NCI-H2081 (cell line): Measurements from ENCODE around the gene PCYT2.

Experiments used
- DNase-seq, 2 experiments: peaks; one replicate each; lab custom pipeline; 2025; lab: John Stamatoyannopoulos, UW

The PCYT2 gene

DNA sequence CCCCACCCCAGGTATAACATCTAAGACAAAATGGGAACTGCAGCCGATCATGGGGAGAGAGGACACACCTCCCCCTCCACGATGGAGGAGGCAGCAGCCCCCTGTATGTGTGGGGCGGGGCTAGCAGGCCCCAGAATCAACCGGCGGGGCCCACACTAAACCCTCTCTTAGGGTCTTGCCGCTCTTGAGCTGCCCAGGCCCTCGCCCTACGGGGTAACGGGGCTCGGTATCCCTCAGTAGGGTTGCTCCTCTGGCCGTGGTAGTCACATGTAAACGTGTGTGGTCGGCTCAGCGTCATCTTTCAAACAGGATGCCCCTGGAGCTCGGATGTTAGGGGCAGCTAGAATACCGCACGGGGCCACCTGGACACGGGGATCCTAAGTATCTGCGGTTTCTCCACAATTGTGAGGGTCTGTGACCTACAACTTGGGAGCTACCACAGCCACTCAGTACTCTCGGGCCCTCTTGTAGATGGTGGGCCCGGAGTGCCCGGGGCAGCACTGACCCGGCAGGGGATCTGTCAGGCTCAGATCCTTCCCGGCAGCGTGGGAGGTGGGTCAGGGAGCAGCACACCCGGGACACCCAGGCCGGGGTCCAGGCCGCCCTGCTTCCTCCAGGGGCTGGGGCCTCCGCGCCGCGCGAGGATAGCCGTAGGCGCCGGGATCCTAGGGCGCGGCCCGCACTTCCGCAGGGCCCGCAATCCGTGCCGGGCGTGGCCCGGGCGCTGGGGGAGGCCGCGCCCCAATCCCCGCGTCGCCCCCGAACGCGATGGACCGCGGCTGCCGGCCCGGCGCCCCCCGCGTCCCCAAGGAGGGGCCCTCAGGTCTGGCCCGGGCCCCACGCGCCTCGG, 40.8 kb downstream of the PCYT2 start:
- DNase-seq = peak; percentile 28 to 53

DNA sequence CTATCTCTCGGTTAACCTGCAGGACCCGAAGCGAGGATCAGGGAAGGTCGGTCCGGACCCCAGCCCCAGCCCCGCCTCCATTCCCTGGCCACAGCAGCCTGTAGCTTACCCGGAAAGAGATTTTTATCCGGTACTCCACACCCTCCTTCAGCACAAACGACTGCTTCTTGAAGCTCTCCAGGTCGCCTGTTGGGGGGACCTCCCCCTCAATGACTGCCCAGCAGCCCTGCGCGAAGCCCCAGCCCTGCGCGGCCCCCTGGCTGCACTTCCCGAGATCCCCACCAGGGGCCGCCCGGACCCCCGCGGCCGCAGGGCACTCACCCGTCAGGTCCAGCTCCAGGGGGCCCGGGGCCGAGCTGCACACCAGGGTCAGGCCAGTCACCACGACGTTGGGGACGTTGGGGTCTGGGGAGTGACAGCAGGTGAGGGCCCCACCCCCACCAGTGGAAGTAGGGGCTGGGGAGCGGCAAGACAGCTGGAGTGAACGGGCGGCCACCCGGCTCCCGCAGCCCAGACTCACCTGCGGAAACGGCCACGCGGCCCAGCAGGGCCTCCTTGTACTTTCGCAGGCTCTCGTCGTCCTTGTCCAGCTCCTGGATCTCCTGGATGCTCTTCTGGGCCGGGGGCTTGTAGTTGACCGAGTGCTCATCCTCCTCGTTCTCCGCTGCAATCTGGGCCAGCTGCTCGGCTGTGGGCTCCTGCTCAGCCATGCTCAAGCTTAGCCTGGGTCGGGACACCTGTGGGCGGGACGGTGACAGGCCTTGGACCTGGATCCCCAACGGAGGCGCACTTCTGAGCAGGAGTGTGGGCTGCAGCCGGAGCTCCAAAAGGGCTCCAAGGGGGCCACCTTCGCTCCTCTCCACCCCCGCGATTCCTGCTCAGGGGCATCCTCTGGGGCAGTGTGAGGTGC, 41.7 kb downstream of the PCYT2 start:
- DNase-seq = peak; percentile 30 to 41

DNA sequence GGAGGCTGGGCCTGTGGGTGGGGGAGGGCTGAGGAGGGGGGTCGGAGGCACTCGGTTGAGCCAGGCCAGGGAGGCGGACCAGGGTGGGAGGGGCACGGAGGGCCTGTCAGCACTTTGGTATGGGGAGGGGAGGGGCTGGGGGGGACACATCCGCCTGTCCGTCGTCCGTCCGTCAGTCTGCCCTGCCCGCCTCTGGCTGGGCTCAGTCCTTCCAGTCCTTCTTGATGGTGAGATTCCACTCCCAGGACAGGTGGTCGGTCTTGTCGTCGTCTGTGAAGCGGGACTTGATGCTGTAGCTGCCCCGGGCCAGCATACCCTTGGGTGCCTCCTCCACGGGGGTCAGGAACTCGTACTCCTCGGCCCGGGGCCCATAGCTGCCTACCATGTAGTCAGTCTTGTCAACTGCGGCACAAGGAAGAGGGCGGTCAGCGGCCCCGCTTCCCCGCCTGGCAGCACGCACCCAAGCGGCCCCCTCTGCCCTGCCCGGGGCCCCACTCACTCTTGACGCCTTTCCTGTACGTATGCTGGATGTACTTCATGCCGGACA, 42.5 kb downstream of the PCYT2 start:
- DNase-seq = peak in 1 of 2 experiments; percentile 42

DNA sequence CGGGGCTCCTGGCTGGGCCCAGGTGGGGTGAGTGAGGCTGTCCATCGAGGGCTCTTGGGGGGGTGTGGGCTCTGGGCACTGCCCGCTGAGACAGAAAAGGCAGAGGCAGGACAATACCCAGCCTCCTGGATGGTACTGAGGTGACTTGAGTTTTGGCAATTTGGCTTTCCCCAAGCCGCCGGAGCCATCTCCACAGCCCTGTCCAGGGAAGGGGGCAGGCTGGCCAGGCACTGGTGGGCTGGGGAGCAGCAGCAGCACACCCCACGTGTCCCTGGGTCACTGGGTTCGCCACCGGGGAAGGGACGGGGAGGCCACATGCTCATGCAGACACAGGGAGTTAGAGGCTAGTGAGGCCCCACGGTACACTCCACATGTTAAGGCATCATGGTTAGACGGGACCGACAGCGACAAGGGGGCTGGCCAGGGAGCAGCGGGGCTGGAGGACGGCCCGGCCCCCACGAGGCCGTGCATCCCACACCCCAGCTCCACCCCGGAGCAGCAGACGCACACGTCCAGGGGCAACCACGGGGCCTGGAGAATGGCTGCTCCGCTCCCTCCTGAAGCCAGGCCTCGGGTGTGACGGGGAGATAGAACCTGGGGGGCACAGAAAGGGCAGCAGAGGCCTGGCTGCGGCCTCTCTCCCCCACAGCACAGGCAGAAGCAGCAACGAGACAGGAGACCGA, 43.1 kb downstream of the PCYT2 start:
- no peak for DNase-seq

DNA sequence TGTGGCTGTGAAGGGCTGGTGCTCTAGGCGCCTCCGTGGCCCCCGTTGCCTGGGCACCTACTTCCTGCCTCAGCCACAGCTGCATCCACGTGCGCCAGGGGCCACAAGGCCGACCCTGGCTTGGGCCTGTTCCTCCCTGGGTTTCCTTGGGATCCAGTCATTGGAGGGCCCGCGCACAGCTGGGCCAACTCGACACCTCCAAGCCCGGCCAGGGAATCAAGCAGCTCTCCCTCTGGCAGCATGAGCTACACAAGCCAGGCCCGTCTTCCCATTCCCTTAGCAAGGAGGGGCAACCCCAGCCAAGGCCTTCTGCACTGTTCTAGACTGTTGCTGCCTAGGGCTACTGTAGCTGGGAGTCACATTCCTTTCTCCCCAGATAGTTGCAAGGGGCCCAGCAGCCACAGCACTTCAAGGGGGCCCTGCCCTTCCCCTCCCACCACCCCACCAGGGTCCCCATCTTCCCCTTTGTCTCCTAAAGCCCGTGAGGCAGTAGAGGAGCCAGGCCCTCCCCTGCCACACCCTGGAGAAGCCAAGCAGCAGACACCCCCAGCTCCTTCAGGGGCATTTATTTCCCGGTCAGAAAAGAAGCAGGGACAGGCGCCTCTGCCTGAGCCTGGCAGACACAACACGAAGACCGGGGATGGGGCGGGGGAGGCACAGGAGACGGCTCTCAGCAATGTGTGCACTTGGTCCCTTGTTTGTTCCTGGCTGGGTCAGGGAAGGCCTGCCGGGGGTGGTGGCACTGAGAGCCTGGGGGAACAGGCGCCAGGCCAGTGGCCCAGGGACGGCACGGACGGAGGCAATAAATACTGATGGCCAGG, 43.8 kb downstream of the PCYT2 start:
- DNase-seq = peak; percentile 30 to 57

DNA sequence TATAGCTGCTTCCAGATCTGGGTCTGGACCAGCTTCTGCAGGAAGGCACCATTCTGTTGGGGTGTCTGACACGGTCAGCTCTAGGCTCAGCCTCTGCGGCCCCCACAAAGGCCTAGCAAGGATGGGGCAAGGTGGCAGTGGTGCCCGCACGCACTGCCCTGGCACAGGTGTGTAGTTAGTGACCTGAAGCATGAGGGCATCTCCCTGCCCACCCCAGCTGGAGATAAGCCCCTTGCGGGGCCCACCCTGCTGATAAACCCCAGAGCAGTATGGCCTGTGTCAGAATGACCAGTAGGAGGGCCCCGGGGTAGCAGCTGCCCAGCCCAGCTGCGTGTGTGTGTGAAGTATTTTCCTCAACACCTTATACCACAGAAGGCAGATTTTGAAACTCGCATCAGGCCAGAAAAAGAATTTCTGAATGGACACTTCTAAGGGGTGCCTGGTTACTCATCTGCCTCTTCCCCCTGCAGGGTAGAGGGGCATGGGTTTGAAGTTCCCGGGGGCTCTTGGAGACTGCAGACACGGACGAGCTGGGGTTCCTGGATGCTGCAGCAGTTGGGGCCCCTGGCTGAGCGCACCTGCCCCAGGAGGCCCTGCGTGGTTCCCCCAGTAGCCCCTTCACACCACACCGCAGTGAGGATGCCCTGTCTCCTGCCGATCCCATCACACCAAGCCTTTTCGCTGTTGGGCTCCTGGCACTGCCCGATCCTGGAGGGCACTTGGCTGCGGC, 44.6 kb downstream of the PCYT2 start:
- DNase-seq = no peak

DNA sequence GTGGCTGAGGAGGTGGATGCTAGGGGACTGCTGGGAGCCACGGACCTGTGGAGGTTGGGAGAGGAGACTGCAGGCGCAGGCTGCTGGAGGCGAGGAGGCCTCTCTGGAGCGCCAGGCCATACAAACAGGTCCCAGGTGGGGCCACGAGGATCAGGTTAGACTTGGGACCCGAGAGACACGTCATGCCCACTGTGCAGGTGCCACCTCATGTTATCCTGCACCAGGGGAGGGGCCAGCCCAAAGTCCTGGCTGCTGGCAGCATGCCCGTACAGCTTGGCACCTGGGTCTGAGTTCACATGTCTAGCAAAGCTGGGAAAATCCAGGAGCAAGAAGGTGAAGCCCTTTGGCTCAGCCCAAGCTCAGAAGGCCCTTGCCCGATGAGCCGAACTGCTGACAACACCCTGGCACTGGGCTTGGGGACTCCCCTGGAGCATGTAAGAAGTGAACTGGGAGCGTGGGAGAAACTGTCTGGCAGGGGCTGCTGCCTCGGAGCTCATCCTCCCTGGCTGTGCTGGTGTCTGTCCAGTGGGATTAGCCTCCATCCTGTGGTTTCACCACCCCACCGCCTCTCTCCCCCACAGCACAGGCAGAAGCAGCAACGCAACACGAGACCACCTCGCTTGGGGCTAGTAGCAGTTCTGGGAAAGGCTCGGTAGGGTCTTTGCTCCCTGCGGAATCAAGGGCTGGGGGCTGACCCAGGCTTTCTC, 45.3 kb downstream of the PCYT2 start:
- DNase-seq = peak; percentile 66 to 78

DNA sequence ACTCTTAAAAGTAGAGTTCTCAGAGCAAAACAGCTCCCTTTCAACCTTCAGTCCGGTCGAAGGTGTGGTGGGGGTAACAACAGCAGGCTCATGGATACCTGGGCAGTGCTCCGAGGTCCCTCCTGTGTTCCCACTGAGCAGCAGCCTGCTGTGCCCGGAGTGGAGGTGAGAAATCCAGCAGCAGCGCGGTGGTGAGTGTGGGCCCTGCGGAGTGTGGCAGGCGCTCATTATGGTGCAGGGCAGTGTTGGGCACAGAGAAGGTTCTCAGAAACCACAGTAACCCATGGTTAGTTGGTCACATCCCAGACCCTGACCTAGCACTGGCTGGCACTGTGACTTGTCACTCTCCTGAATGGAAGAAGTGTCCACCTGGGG, 45.9 kb downstream of the PCYT2 start:
- DNase-seq = no peak

DNA sequence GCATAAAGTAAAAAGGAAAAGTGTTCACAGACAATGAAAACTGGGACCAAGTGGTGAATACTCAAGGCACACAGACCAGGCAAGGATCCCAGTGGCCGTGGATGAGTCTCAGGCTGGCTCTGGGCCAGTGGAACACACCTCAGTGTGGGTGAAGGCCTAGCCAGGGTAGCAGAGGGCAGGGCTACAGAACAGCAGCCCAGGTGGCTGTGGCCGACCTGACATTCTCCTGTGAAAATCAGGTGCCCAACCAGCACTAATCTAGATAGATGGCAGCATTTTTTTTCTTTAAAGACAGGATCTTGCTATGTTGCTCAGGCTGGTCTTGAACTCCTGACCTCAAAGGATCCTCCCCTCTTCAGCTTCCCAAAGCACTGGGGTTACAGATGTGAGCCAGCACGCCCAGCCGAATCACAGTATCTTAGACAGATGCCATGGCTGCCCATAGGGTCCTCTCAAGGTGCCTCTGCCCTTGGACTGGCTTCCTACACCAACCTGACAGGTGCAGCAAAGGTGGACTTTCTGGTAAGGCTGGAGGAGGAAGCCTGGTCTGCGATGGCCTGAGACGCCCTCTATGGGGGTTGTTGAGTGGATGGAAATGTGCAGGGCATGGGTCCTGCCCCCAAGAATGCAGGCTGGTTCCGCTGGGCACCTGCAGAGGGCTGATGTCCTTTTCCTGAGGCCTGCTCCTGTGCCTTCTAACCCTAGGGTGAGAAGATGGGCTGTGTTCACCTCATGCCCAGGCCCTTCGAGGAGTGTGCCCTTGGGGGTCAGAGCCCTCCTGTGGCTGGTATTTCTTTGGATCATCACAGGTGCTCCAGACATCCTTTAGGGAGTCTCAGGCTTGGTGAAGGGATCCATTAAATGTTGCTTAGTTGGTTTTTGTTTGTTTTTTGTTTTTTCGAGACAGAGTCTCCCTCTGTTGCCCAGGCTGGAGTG, 47.1 kb downstream of the PCYT2 start:
- no peak for DNase-seq

DNA sequence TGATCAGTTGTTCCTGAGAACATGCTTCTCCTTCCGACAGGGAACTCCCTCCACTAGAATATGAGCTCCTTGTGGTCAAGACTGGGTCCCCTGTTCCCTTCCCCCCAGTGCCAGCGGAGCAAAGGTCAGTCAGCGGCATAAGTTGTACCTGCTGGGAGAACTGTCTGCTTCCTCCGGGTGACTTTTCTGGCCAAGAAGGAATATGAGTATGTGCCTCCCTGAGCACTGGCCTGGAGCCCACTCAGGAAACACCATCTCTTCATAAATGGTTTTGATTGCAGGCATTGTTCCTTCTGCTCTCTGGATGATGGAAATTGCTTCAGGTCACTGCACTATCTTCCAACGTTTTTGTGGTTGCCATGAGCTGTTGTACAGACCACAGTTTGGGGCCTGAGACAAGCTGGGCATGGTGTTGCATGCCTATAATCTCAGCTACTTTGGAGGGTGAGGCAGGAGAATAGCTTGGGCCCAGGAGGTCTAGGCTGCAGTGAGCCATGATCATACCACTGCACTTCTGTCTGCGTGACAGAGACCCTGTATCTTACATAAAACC, 48.0 kb downstream of the PCYT2 start:
- no peak for DNase-seq

DNA sequence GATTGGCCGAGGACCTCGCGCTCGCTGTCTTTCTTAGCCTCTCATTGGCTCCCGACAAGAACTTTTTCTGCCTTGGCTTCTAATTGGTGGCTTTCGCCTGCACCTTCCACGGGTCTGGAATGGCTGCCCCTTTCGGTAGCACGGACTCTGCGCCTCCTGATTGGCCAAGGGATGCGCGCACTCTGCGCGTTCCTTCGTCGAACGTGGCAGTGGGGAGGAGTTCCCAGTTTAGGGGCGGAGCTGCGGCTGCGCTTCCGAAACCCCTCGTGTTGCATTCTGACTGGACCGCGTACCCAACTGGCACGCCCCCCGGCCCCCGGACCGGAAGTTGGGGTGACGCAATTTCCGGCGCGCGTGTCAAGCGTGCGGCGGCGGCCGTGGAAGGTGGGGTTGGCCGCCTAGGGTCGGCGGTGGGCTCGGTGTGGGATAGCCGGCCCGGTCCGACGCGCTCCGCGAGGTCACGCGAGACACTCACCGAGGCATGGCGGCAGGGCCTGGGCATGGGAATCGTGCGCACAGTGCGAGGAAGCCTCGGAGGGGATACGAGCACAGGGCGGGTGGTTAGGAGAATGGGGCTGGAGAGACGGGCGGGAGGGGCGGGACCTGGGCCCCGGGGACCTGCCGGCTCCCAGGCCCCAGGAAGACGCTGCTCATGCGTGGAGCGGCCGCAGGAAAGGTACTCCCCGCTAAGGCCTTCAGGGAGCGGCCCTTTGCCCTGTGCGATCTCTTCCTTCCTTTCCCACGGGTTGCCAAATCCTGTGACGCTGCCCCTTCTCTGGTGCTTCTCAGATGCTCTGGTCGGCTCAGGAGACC, 50.2 kb downstream of the PCYT2 start:
- peak; percentile 100 for DNase-seq

DNA sequence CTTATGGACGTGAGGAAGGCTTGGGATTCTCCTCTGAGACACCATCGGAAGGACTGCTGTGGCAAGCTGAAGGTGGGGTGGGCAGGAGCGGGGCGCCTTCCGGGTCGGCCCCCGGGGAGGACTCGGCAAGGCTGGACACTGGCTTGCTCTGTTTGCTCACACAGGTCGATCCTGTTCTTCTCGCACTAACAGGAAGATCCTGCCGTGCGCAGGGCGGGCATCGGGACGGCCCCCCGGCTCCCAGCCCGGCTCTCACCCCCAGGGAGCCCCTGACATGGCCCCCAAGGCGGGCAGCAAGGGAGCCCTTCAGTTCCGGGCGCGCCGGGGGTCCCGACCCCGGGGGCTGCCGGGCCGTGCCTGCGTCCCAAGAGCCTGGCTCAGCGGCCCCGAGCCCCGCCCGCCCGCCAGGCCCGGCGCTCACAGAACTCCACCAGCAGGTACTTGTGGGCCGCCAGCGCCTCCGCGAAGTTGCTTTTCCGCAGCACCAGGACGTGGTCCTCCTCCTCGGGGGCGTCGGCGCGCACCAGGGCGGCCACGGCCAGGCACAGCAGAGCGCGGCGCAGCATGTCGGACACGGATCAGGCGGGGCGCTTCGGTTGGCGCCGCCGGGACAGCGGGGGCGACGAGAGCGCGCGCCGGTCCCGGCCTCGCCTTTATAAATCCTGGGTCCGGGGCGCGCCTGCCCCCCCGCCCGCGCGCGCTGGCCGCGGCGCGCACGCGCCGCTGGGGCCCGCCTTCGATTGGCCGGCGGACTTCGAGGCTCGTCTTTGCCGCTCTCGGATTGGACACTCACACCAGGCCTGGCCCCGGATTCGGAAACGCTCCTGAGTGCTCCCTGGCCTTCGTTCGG, 51.1 kb downstream of the PCYT2 start, which contains the start of gene P4HB:
TSS of gene P4HB (minus strand) at position 630 of the 850 bp plus-strand sequence. CDS start at position 566, 64 bp downstream.
- DNase-seq = peak in 1 of 2 experiments; percentile 54

DNA sequence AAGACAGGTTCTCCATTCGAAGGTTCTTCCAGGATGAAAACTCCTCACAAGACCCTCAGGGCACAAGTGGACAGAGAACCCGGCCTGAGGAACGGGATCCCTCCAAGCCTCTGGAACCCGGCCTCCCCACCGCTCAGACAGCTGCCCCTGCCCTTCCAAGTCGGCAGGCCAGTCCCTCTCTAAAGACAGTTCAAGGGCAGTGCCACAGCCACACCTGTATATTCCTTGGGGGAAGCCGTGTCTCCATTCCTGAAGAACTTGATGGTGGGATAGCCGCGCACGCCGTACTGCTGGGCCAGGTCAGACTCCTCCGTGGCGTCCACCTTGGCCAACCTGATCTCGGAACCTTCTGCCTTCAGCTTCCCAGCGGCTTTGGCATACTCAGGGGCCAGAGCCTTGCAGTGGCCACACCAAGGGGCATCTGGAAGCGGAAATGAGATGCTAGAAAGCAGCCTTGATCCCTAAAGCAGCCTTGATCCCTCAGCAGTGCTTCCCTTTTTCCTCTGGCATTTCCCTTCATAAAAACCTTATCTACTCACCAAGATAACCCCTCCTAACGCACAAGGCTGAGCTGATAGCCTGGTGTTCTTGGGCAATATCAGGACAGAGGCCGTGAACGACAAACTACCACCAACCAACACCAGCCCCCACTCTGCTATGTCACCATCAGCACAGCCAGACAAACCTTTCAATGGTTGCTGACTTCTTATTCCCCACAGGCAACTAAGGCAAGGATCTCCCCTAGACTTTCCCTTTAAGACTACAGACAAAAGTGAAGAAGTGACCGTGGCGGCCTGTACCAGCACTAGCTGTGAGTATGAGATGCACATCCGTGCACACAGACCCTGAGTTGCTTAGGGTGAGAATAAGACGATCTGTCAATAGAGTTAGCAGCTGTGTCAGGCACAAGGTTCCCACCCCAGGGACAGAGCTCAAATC, 52.0 kb downstream of the PCYT2 start:
- no peak for DNase-seq

DNA sequence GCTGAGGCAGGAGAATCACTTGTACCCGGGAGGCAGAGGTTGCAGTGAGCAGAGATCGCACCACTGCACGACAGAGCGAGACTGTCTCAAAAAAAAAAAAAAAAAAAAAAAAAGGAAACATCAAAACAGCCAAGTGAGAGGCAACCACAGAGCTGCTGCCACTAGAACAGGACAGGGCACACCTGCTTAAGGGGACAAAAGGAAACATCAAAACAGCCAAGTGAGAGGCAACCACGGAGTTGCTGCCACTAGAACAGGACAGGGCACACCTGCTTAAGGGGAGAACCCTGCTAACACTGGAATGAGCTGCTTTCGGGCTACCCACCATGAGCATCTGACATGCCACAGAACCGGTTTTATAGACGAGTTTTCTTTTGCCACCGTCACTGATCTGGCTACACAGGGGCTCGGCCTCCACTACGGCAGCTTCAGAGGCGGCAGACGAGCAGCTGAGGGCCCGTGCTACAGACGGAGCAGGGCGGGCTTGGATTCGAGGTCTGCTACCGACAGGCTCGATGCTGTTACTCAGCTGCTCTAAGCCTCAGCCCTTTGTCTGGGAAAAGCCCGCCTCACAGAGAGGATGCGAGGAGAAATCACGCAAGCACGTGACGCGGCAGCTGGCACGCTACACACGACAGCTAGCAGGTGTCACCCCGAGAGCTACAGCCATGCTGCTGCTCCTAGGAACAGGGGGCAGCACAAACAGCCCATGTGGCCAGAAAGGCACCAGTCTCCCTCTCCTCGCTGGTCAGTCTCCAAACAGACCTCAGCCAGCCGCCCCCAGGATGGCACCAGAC, 52.8 kb downstream of the PCYT2 start:
- peak; percentile 81 to 92 for DNase-seq
